IMR-90 (cell line): ENCODE measurements around the gene GPX3. TPM values are rescaled to one million over a fixed set of nuclear protein-coding genes. Genes with fewer than 3 reads are reported as not detected.

ENCODE experiments used
- ATAC-seq: fragments of 200-7000 bp; cut with Tn5 transposase; 2 replicates; pipeline ENCODE4 v1.9.1; 2020; ENCODE audit warnings: low read depth, mild to moderate bottlenecking, moderate library complexity
- BruUV-seq: library from RNA; stranded (reverse); fragments of 400-500 nt; replicated peaks from 2 replicates; lab custom pipeline; 2021; lab: Mats Ljungman, UMichigan
- CTCF ChIA-PET: fragments of 300-600 bp; formaldehyde crosslinking; extraction: SDS; loops from one replicate; lab custom pipeline; 2021; ENCODE audit warnings: antibody characterized with exemption; lab: Yijun Ruan, JAX
- POLR2A ChIA-PET: fragments of 300-600 bp; sonication (Branson Sonifier 250); formaldehyde crosslinking; loops from one replicate; lab custom pipeline; 2022; ENCODE audit warnings: antibody characterized with exemption; ENCODE audit not compliant: unreplicated experiment; lab: Charles Lee
- DNase-seq: peaks from one replicate; pipeline ENCODE4 v3.0.0; 2013
- H2AFZ ChIP-seq: replicated peaks from 2 replicates; pipeline ENCODE3; 2013; ENCODE audit warnings: low read length, mild to moderate bottlenecking; ENCODE audit not compliant: poor library complexity
- H2AK5ac ChIP-seq: 2 replicates; pipeline ENCODE4 v1.6.1; 2013; ENCODE audit warnings: low read depth, low read length, inconsistent platforms
- H2AK9ac ChIP-seq: replicated peaks from 2 replicates; pipeline ENCODE3; 2013; ENCODE audit warnings: mild to moderate bottlenecking, low read depth, low read length, moderate library complexity; ENCODE audit not compliant: poor library complexity
- H2BK120ac ChIP-seq: 2 replicates; pipeline ENCODE4 v1.6.1; 2013; ENCODE audit warnings: low read depth, low read length, inconsistent platforms
- H2BK15ac ChIP-seq: 3 replicates; pipeline ENCODE4 v1.6.1; 2013; ENCODE audit warnings: low read depth, low read length, inconsistent platforms
- H2BK20ac ChIP-seq: 2 replicates; pipeline ENCODE4 v1.6.1; 2013; ENCODE audit warnings: low read depth, mild to moderate bottlenecking, inconsistent platforms, low read length, moderate library complexity
- H2BK5ac ChIP-seq: 2 replicates; pipeline ENCODE4 v1.6.1; 2013; ENCODE audit warnings: mild to moderate bottlenecking, low read depth, low read length, inconsistent platforms; ENCODE audit not compliant: poor library complexity, severe bottlenecking
- H3K14ac ChIP-seq: replicated peaks from 2 replicates; pipeline ENCODE4 v1.6.1; 2013; ENCODE audit warnings: low read depth, low read length, inconsistent platforms
- H3K18ac ChIP-seq: 2 replicates; pipeline ENCODE4 v1.6.1; 2013; ENCODE audit warnings: low read depth, low read length, control low read depth
- H3K23ac ChIP-seq: 2 replicates; pipeline ENCODE4 v1.6.1; 2013; ENCODE audit warnings: low read depth, low read length, inconsistent platforms
- H3K27ac ChIP-seq: 2 replicates; pipeline ENCODE4 v1.5.1; 2013; ENCODE audit warnings: mild to moderate bottlenecking, control low read depth, low read length; ENCODE audit not compliant: insufficient read depth
- H3K27me3 ChIP-seq: 2 replicates; pipeline ENCODE4 v1.6.1; 2013; ENCODE audit warnings: low read length; ENCODE audit not compliant: control insufficient read depth, insufficient read depth
- H3K36me3 ChIP-seq: 2 replicates; pipeline ENCODE4 v1.6.1; 2013; ENCODE audit warnings: low read length, mixed read lengths; ENCODE audit not compliant: control insufficient read depth, insufficient read depth
- H3K4ac ChIP-seq: 2 replicates; pipeline ENCODE4 v1.6.1; 2013; ENCODE audit warnings: low read depth, low read length, inconsistent platforms
- H3K4me1 ChIP-seq: 2 replicates; pipeline ENCODE4 v1.6.1; 2013; ENCODE audit warnings: low read length, mixed read lengths; ENCODE audit not compliant: control insufficient read depth, insufficient read depth
- H3K4me2 ChIP-seq: 2 replicates; pipeline ENCODE4 v1.6.1; 2013; ENCODE audit warnings: low read depth, mild to moderate bottlenecking, control low read depth, low read length, moderate library complexity
- H3K4me3 ChIP-seq: 2 replicates; pipeline ENCODE4 v1.5.1; 2013; ENCODE audit warnings: low read depth, mild to moderate bottlenecking, control low read depth, low read length, moderate library complexity; ENCODE audit not compliant: insufficient read depth
- H3K56ac ChIP-seq: 2 replicates; pipeline ENCODE4 v1.6.1; 2013; ENCODE audit warnings: low read length, inconsistent platforms; ENCODE audit not compliant: insufficient read depth; ENCODE audit errors: extremely low read depth
- H3K79me1 ChIP-seq, 2 experiments: 2 replicates each; pipeline ENCODE4 v1.6.1; 2013; ENCODE audit warnings: low read length in 2 of 2, inconsistent platforms in 1 of 2, low read depth in 1 of 2
- H3K9ac ChIP-seq: 2 replicates; pipeline ENCODE4 v1.6.1; 2013; ENCODE audit warnings: low read depth, low read length, control low read depth
- H3K9me1 ChIP-seq: 2 replicates; pipeline ENCODE4 v1.6.1; 2013; ENCODE audit warnings: low read length, inconsistent platforms; ENCODE audit not compliant: insufficient read depth
- H3K9me3 ChIP-seq: 2 replicates; pipeline ENCODE4 v1.6.1; 2013; ENCODE audit warnings: low read length; ENCODE audit not compliant: control insufficient read depth, insufficient read depth
- H4K20me1 ChIP-seq: 2 replicates; pipeline ENCODE4 v1.6.1; 2013; ENCODE audit warnings: low read length, inconsistent platforms; ENCODE audit not compliant: insufficient read depth
- H4K5ac ChIP-seq: 2 replicates; pipeline ENCODE4 v1.6.1; 2013; ENCODE audit warnings: mild to moderate bottlenecking, low read depth, low read length, control low read depth
- H4K8ac ChIP-seq, 2 experiments: 2 replicates each; pipeline ENCODE4 v1.6.1; 2013; ENCODE audit warnings: low read depth in 2 of 2, low read length in 2 of 2, control low read depth in 1 of 2, inconsistent platforms in 1 of 2
- H4K91ac ChIP-seq: 2 replicates; pipeline ENCODE4 v1.6.1; 2013; ENCODE audit warnings: low read depth, low read length, inconsistent platforms; ENCODE audit not compliant: insufficient read depth
- BHLHE40 ChIP-seq: fragments of 150-350 bp; IDR thresholded peaks from 2 replicates; pipeline ENCODE4 v1.6.1; 2016; ENCODE audit warnings: mild to moderate bottlenecking, low read depth, low read length
- CEBPB ChIP-seq: IDR thresholded peaks from 2 replicates; pipeline ENCODE4 v1.6.1; 2012; ENCODE audit warnings: low read depth, low read length, improper control_type of control experiment
- CHD1 ChIP-seq: IDR thresholded peaks from 2 replicates; pipeline ENCODE4 v1.6.1; 2012; ENCODE audit warnings: low read depth, low read length, improper control_type of control experiment
- CTCF ChIP-seq: conservative IDR thresholded peaks from 2 replicates; pipeline ENCODE4 v1.5.1; 2012; ENCODE audit warnings: mild to moderate bottlenecking, low read depth, low read length, improper control_type of control experiment
- ELK1 ChIP-seq: fragments of 150-350 bp; IDR thresholded peaks from 2 replicates; pipeline ENCODE4 v1.6.1; 2016; ENCODE audit warnings: low read depth, mild to moderate bottlenecking, low read length, moderate library complexity, borderline replicate concordance
- FOS ChIP-seq: fragments of 150-350 bp; IDR thresholded peaks from 2 replicates; pipeline ENCODE4 v1.6.1; 2016; ENCODE audit warnings: low read depth, low read length
- MAFK ChIP-seq: IDR thresholded peaks from 2 replicates; pipeline ENCODE4 v1.6.1; 2012; ENCODE audit warnings: low read depth, low read length, improper control_type of control experiment
- MAZ ChIP-seq: IDR thresholded peaks from 2 replicates; pipeline ENCODE4 v1.6.1; 2012; ENCODE audit warnings: low read depth, mild to moderate bottlenecking, low read length, improper control_type of control experiment, moderate library complexity, borderline replicate concordance
- MXI1 ChIP-seq: IDR thresholded peaks from 2 replicates; pipeline ENCODE4 v1.6.1; 2012; ENCODE audit warnings: low read depth, mild to moderate bottlenecking, low read length, moderate library complexity, borderline replicate concordance
- NFE2L2 ChIP-seq: fragments of 150-350 bp; IDR thresholded peaks from 2 replicates; pipeline ENCODE4 v1.6.1; 2016; ENCODE audit warnings: low read depth, mild to moderate bottlenecking, low read length
- POLR2A ChIP-seq: IDR thresholded peaks from 2 replicates; pipeline ENCODE4 v1.6.1; 2012; ENCODE audit warnings: mild to moderate bottlenecking, low read depth, low read length
- RAD21 ChIP-seq: IDR thresholded peaks from 2 replicates; pipeline ENCODE4 v1.6.1; 2012; ENCODE audit warnings: low read length, improper control_type of control experiment
- RCOR1 ChIP-seq: IDR thresholded peaks from 2 replicates; pipeline ENCODE4 v1.6.1; 2012; ENCODE audit warnings: mild to moderate bottlenecking, low read length, improper control_type of control experiment; ENCODE audit not compliant: insufficient replicate concordance
- RFX5 ChIP-seq: IDR thresholded peaks from 2 replicates; pipeline ENCODE4 v1.8.0; 2012; ENCODE audit warnings: low read depth, mild to moderate bottlenecking, low read length, moderate library complexity
- SMC3 ChIP-seq: fragments of 150-350 bp; IDR thresholded peaks from 2 replicates; pipeline ENCODE4 v1.6.1; 2016; ENCODE audit warnings: low read depth, mild to moderate bottlenecking, antibody characterized with exemption, low read length, moderate library complexity
- USF2 ChIP-seq: fragments of 150-350 bp; IDR thresholded peaks from 2 replicates; pipeline ENCODE4 v1.6.1; 2017; ENCODE audit warnings: mild to moderate bottlenecking, antibody characterized with exemption, low read length, low read depth
- WGBS, 2 experiments: methylation state at CpG; one replicate each; pipeline versions ENCODE4 v1.1.5 to v1.1.7; 2013; ENCODE audit warnings: missing lambda C conversion rate in 2 of 2; ENCODE audit not compliant: insufficient read length in 1 of 2; ENCODE audit errors: extremely low coverage in 2 of 2; 5-methylcytosine and 5-hydroxymethylcytosine counted together
- dilution Hi-C: fragments of 300-500 bp; cut with HindIII; formaldehyde crosslinking; loops from one replicate; pipeline ENCODE4 v1.14.3; 2018; ENCODE audit warnings: low sequenced_read_pairs; ENCODE audit not compliant: unreplicated experiment
- in situ Hi-C: fragments of 300-500 bp; cut with MboI; formaldehyde crosslinking; loops from 3 replicates; pipeline ENCODE4 v1.14.3; 2019; ENCODE audit warnings: low sequenced_read_pairs, inconsistent platforms, mixed read lengths
- intact Hi-C: fragments of 100-400 bp; cut with micrococcal nuclease; formaldehyde crosslinking; loops from 2 replicates; pipeline ENCODE4 v1.10.0; 2022
- polyA plus RNA-seq, 3 experiments: library from polyadenylated mRNA; depleted of rRNA; stranded (reverse); fragments of >200 nt; gene quantifications; 2 replicates each; pipeline ENCODE4 v1.2.3, GENCODE V29; 2012; ENCODE audit warnings: low replicate concordance in 1 of 3
- total RNA-seq: library from RNA; depleted of rRNA; stranded (reverse); fragments of >200 nt; gene quantifications from 2 replicates; pipeline ENCODE4 v1.2.3, GENCODE V29; 2012

The GPX3 gene
- total and polyA plus RNA-seq, 2 of the 4 experiments (the other 2 are of a cell fraction): 0.36 to 1.0 TPM

- Histone ChIP-seq H3K9me1 (peaks cover 19% of the 10 kb centered on the region), H2AK9ac (no peak overlapping the region), H3K56ac (no peak overlapping the region), H3K9ac (no peak overlapping the region), H2BK20ac (no peak overlapping the region), H3K9me3 (no peaks in the 10 kb centered on the region), H2BK5ac (no peak overlapping the region), H2AFZ (no peak overlapping the region), H3K14ac (no peak overlapping the region), H3K36me3 (peaks cover 35% of the 10 kb centered on the region), H4K8ac (no peak overlapping the region), H3K4ac (no peak overlapping the region), H3K27me3 (no peaks in the 10 kb centered on the region), H4K5ac (no peak overlapping the region), H3K79me1 (peaks cover 0 to 3% of the 10 kb centered on the region in 2 experiments; a peak in 1 of 4 replicates), H3K4me1 (peaks cover 4% of the 10 kb centered on the region; the same call in 1 of the 2 replicates), H2BK120ac (no peak overlapping the region), H3K4me2 (no peak overlapping the region), H2AK5ac (no peak overlapping the region), H4K20me1 (no peaks in the 10 kb centered on the region; the same call in 1 of the 2 replicates), H3K23ac (no peak overlapping the region), H3K18ac (no peak overlapping the region), H4K91ac (no peak overlapping the region), H3K27ac (no peak overlapping the region), H2BK15ac (no peak overlapping the region), H3K4me3 (no peak overlapping the region)
- in situ Hi-C loops: no loop called here
- dilution Hi-C loops: no loop called here
- TF ChIP-seq POLR2A (no peak), ELK1 (no peak), SMC3 (no peak), RFX5 (no peak), MAZ (no peak), MXI1 (no peak), MAFK (no peak), CEBPB (no peak), CHD1 (no peak), CTCF (no peak), RCOR1 (no peak), RAD21 (no peak), BHLHE40 (no peak), FOS (no peak), USF2 (no peak), NFE2L2 (no peak)
- no peak for DNase-seq
- CTCF ChIA-PET: interaction anchor here (1.0 kb wide), 1 partner anchor 31 kb away, joined by 3 read pairs; no protein-coding TSS in a partner anchor
- WGBS, 2 experiments: no CpG with 5 or more reads among the region's 7 CpGs
- intact Hi-C loops: no loop called here
- BruUV-seq: no TSS peak
- ATAC-seq: no peak
- POLR2A ChIA-PET: no interaction called here
These were observed 6.3 kb downstream of the GPX3 start for GRCh38 chr5:151026679-151027078.
